ENCODE results near the gene CA10.

The CA10 gene

DNA sequence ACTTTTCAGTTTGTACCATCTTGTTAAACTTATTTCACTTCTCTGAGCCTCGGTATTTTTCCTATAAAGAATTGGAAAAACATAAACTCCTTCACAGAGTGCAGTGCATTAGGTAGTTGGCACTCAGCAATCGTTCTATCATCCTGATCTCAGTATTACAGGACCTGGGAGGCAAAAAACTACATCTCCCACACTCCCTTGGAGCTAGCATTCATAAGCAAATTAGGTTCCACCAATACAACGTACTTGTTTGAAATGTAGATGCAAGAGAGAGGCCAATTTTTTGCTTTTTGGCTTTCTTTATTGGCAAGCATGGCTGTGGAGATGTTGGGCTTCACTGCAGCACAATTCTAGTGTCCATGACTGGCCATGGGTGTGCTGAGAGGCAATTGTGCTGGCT is 285.2 kb downstream of the CA10 start:
- no peak for TF ChIP-seq GABPA (IDR thresholded peaks at IDR 0.05; ENCODE audit: low read depth)
- TF ChIP-seq, protein P1, sequence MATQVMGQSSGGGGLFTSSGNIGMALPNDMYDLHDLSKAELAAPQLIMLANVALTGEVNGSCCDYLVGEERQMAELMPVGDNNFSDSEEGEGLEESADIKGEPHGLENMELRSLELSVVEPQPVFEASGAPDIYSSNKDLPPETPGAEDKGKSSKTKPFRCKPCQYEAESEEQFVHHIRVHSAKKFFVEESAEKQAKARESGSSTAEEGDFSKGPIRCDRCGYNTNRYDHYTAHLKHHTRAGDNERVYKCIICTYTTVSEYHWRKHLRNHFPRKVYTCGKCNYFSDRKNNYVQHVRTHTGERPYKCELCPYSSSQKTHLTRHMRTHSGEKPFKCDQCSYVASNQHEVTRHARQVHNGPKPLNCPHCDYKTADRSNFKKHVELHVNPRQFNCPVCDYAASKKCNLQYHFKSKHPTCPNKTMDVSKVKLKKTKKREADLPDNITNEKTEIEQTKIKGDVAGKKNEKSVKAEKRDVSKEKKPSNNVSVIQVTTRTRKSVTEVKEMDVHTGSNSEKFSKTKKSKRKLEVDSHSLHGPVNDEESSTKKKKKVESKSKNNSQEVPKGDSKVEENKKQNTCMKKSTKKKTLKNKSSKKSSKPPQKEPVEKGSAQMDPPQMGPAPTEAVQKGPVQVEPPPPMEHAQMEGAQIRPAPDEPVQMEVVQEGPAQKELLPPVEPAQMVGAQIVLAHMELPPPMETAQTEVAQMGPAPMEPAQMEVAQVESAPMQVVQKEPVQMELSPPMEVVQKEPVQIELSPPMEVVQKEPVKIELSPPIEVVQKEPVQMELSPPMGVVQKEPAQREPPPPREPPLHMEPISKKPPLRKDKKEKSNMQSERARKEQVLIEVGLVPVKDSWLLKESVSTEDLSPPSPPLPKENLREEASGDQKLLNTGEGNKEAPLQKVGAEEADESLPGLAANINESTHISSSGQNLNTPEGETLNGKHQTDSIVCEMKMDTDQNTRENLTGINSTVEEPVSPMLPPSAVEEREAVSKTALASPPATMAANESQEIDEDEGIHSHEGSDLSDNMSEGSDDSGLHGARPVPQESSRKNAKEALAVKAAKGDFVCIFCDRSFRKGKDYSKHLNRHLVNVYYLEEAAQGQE (IDR thresholded peaks at IDR 0.05; ENCODE audit: insufficient replicate concordance, low read depth): no peak
- Histone ChIP-seq H3K27me3 (ENCODE audit: insufficient read depth, poor library complexity, severe bottlenecking) (no peaks in the 10 kb centered on the region), H3K27ac (replicated peaks) (no peak overlapping the region), H3K4me3 (replicated peaks; ENCODE audit: insufficient read depth, low read length) (no peak overlapping the region)
- DNase-seq (ENCODE audit: low read depth in 1 of 2, low spot score in 1 of 2): no peak

DNA sequence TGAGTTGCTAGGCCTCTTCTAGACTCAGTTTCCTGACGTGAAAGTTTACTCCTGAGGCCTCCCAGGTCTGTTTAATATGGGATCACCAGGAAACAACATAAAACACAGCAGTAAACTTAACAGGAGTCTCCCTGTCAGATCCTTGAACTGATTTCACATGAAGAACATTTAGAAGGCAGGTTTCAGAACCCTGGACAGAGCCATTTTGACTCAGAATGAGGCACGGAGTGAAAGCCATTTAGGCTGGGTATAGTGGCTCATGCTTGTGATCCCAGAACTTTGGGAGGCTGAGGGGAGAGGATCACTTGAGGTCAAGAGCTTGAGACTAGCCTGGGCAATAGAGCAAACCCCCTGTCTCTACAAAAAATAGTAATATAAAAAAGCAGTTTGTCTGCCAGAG is 289.1 kb downstream of the CA10 start:
- Histone ChIP-seq H3K4me3 (replicated peaks; ENCODE audit: insufficient read depth, low read length) (no peak overlapping the region), H3K27me3 (ENCODE audit: insufficient read depth, poor library complexity, severe bottlenecking) (no peaks in the 10 kb centered on the region), H3K27ac (replicated peaks) (no peak overlapping the region)
- no peak for DNase-seq (ENCODE audit: low read depth in 1 of 2, low spot score in 1 of 2)
- TF ChIP-seq, protein P1 (IDR thresholded peaks at IDR 0.05; ENCODE audit: insufficient replicate concordance, low read depth): peak; percentile 95
- TF ChIP-seq SPI1 (IDR thresholded peaks at IDR 0.05; ENCODE audit: borderline replicate concordance, low read depth): no peak

DNA sequence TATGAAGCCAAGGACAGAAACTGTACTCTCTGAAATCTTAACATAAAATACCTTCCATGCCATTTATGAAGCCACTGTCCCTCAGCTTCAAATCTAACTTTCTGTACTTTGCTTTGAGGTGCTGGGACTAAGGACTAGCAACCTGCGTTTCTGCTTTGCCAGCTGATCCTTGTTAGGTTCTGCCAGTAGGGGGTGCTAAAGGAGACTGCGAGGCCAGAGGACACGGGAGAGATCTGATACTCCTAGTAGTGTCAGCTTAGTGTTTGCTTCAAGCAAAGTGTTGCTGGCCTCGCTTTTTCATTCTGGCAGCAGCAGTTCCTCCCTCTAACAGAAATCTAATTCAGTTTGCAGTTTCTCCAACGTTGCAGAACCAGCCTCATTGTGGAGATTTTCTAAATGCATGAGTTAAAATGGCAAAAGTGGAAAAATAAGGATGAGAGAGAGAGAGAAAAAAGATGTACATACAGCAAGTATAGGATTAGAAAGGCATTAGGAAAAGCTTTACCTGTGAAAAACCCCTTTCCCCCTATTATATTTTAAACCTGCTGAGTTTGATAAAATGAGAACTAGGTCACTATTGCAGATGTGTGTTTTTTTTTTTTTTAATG is 297.5 kb downstream of the CA10 start:
- no peaks in the 10 kb centered on the region for H3K27me3 ChIP-seq (ENCODE audit: insufficient read depth, poor library complexity, severe bottlenecking)
- H3K27ac ChIP-seq (replicated peaks): no peak overlapping the region
- no peak for TF ChIP-seq GABPA (IDR thresholded peaks at IDR 0.05; ENCODE audit: low read depth)
- TF ChIP-seq SPI1 (IDR thresholded peaks at IDR 0.05; ENCODE audit: borderline replicate concordance, low read depth): no peak
- TF ChIP-seq POLR2AphosphoS5 (IDR thresholded peaks at IDR 0.05; ENCODE audit: low read depth): no peak
- TF ChIP-seq, protein P1 (IDR thresholded peaks at IDR 0.05; ENCODE audit: insufficient replicate concordance, low read depth): no peak
- TF ChIP-seq, protein P2, sequence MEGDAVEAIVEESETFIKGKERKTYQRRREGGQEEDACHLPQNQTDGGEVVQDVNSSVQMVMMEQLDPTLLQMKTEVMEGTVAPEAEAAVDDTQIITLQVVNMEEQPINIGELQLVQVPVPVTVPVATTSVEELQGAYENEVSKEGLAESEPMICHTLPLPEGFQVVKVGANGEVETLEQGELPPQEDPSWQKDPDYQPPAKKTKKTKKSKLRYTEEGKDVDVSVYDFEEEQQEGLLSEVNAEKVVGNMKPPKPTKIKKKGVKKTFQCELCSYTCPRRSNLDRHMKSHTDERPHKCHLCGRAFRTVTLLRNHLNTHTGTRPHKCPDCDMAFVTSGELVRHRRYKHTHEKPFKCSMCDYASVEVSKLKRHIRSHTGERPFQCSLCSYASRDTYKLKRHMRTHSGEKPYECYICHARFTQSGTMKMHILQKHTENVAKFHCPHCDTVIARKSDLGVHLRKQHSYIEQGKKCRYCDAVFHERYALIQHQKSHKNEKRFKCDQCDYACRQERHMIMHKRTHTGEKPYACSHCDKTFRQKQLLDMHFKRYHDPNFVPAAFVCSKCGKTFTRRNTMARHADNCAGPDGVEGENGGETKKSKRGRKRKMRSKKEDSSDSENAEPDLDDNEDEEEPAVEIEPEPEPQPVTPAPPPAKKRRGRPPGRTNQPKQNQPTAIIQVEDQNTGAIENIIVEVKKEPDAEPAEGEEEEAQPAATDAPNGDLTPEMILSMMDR (IDR thresholded peaks at IDR 0.05; ENCODE audit: insufficient read depth, low read length): peak; percentile 45
- DNase-seq (ENCODE audit: low read depth in 1 of 2, low spot score in 1 of 2): peak; percentile 13 to 44
- no peak overlapping the region for H3K4me3 ChIP-seq (replicated peaks; ENCODE audit: insufficient read depth, low read length)

DNA sequence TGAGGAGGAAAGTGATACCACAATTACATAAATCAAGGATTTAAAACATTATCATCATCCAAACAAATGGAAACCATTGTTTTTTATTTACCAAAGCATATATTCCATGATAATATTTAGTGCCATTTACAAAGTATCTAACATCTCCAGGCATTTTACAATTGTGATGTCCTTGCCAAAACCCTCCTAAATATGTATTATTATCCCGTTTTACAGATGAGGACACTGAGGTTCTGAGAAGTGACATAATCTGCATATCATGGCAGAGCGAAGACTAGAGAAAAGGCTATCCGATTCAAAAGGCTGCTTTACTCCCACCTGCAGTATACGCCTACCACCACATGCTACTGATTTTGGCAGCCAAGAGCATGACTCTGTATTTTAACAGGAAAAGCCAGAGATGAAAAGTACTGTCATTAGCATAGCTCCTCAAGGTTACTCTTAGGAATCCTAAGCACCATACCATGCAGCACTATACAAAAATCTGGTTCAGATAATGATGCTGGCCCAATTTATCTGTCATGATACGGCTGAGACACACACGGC is 301.4 kb downstream of the CA10 start:
- no peak for DNase-seq (ENCODE audit: low read depth in 1 of 2, low spot score in 1 of 2)
- Histone ChIP-seq H3K4me3 (replicated peaks; ENCODE audit: insufficient read depth, low read length) (no peak overlapping the region), H3K27me3 (ENCODE audit: insufficient read depth, poor library complexity, severe bottlenecking) (no peaks in the 10 kb centered on the region), H3K27ac (replicated peaks) (no peak overlapping the region)
- TF ChIP-seq, protein P2 (IDR thresholded peaks at IDR 0.05; ENCODE audit: insufficient read depth, low read length): no peak
- TF ChIP-seq SPI1 (IDR thresholded peaks at IDR 0.05; ENCODE audit: borderline replicate concordance, low read depth) (no peak), POLR2AphosphoS5 (IDR thresholded peaks at IDR 0.05; ENCODE audit: low read depth) (no peak), GABPA (IDR thresholded peaks at IDR 0.05; ENCODE audit: low read depth) (no peak)
- TF ChIP-seq, protein P1 (IDR thresholded peaks at IDR 0.05; ENCODE audit: insufficient replicate concordance, low read depth): no peak

Measured in HL-60 (cell line).